HepG2 (cell line): ENCODE data around the gene WDR91. TPM values are rescaled to one million over a fixed set of nuclear protein-coding genes. Genes with fewer than 3 reads are reported as not detected.
A peak's percentile ranks its signal among the peaks of the same experiment; 100 is the strongest.

Experiments used
- CBX2 ChIP-seq, 2 experiments: fragments of 200-600 bp in 1 of 2; sonication (generic); formaldehyde crosslinking in 1 of 2; IDR thresholded peaks; 2 replicates each; pipeline versions ENCODE4 v1.7.0 to v1.8.1; 2018 to 2022; ENCODE audit warnings: low read depth in 2 of 2, low read length in 1 of 2, mild to moderate bottlenecking in 1 of 2, missing genetic modification reagents in 1 of 2
- EEA1 ChIP-seq: sonication (generic); formaldehyde crosslinking; IDR thresholded peaks from 2 replicates; pipeline ENCODE4 v1.5.1; 2020; ENCODE audit warnings: mild to moderate bottlenecking, missing genetic modification reagents, borderline replicate concordance
- FLYWCH1 ChIP-seq: sonication (generic); formaldehyde crosslinking; IDR thresholded peaks from 2 replicates; pipeline ENCODE4 v1.8.1; 2023; ENCODE audit warnings: mild to moderate bottlenecking, missing genetic modification reagents
- FOXA3 ChIP-seq: IDR thresholded peaks from 2 replicates; pipeline ENCODE4 v1.6.1; 2016; ENCODE audit warnings: missing genetic modification reagents, missing compliant biosample characterization
- GPBP1L1 ChIP-seq: sonication (generic); formaldehyde crosslinking; IDR thresholded peaks from 2 replicates; pipeline ENCODE4 v1.5.0; 2020; ENCODE audit warnings: mild to moderate bottlenecking, missing genetic modification reagents
- MBD4 ChIP-seq: IDR thresholded peaks from 2 replicates; pipeline ENCODE4 v1.6.1; 2012; ENCODE audit warnings: low read length, inconsistent platforms, borderline replicate concordance
- MYPOP ChIP-seq: sonication (generic); formaldehyde crosslinking; IDR thresholded peaks from 2 replicates; pipeline ENCODE4 v1.8.1; 2023; ENCODE audit warnings: mild to moderate bottlenecking, moderate library complexity, missing genetic modification reagents
- NFKB2 ChIP-seq: sonication (generic); formaldehyde crosslinking; IDR thresholded peaks from 2 replicates; pipeline ENCODE4 v1.4.0; 2020; ENCODE audit warnings: missing genetic modification reagents, borderline replicate concordance
- RBFOX2 ChIP-seq: fragments of 200-400 bp; formaldehyde crosslinking; IDR thresholded peaks from 2 replicates; pipeline ENCODE4 v1.6.1; 2017; ENCODE audit warnings: low read depth, mild to moderate bottlenecking, low read length
- SRF ChIP-seq: IDR thresholded peaks from 2 replicates; pipeline ENCODE4 v1.6.1; 2011; ENCODE audit warnings: mild to moderate bottlenecking, low read depth, low read length, moderate library complexity
- ZNF280B ChIP-seq: sonication (generic); formaldehyde crosslinking; IDR thresholded peaks from 2 replicates; pipeline ENCODE4 v1.5.0; 2020; ENCODE audit warnings: missing genetic modification reagents, mild to moderate bottlenecking, borderline replicate concordance
- ZNF350 ChIP-seq: sonication (generic); formaldehyde crosslinking; IDR thresholded peaks from 2 replicates; pipeline ENCODE4 v1.4.0; 2020; ENCODE audit warnings: mild to moderate bottlenecking, low read depth, missing genetic modification reagents, borderline replicate concordance
- ZNF441 ChIP-seq: sonication (generic); formaldehyde crosslinking; IDR thresholded peaks from 2 replicates; pipeline ENCODE4 v1.7.0; 2021; ENCODE audit warnings: missing genetic modification reagents, borderline replicate concordance
- ZNF512B ChIP-seq: sonication (generic); formaldehyde crosslinking; IDR thresholded peaks from 2 replicates; pipeline ENCODE4 v1.5.1; 2020; ENCODE audit warnings: missing genetic modification reagents, mild to moderate bottlenecking, borderline replicate concordance
- ZNF687 ChIP-seq: sonication (generic); formaldehyde crosslinking; IDR thresholded peaks from 2 replicates; pipeline ENCODE4 v1.5.1; 2020; ENCODE audit warnings: mild to moderate bottlenecking, missing genetic modification reagents, moderate library complexity
- polyA plus RNA-seq, 8 experiments: library from polyadenylated mRNA; depleted of rRNA in 3 of 8; stranded (reverse) in 7 of 8; unstranded in 1 of 8; fragments of >200 nt; fragmentation: Illumina TruSeq in 4 of 8; extraction: Trizol in 4 of 8; gene quantifications; 2 replicates each; pipeline versions ENCODE4 v1.2.1 to v1.2.3, GENCODE V29; 2011 to 2016; ENCODE audit warnings: low read depth in 4 of 8, missing spikeins in 1 of 8, mixed read lengths in 1 of 8; ENCODE audit not compliant: insufficient read depth in 1 of 8
- total RNA-seq, 5 experiments: library from RNA; depleted of rRNA; stranded (reverse); fragments of >200 nt; fragmentation: Illumina TruSeq; extraction: Trizol; gene quantifications; 2 replicates each; pipeline ENCODE4 v1.2.3, GENCODE V29; 2016; ENCODE audit warnings: low read depth in 1 of 5

WDR91 gene
- total and polyA plus RNA-seq, 2 of the 13 experiments (the other 11 are each of a cell fraction or from before 2014, with no cell fraction given), result 11.6 to 12.1 TPM

- no peak for TF ChIP-seq SRF
- no peak for TF ChIP-seq GPBP1L1 (CRISPR knock-in tag)
- TF ChIP-seq ZNF280B (CRISPR knock-in tag), result no peak
- no peak for TF ChIP-seq FOXA3 (CRISPR knock-in tag)
- no peak for TF ChIP-seq CBX2 (IDR thresholded peaks at IDR 0.05; ENCODE audit: low read depth, low read length)
- no peak for TF ChIP-seq CBX2 (CRISPR knock-in tag; IDR thresholded peaks at IDR 0.05; ENCODE audit: low read depth)
- 0 out of 2 replicates have a peak, but pooled peaks have one; percentile 23 for TF ChIP-seq MBD4
- peak; percentile 60 for TF ChIP-seq ZNF687 (CRISPR knock-in tag)
- TF ChIP-seq ZNF350 (CRISPR knock-in tag), result no peak
- TF ChIP-seq MYPOP, result no peak
- TF ChIP-seq ZNF441, result no peak
- TF ChIP-seq ZNF512B (CRISPR knock-in tag), result no peak
- no peak for TF ChIP-seq EEA1 (CRISPR knock-in tag)
- TF ChIP-seq RBFOX2, result peak; percentile 43; the same call in 1 of the 2 replicates
- no peak for TF ChIP-seq FLYWCH1 (CRISPR knock-in tag)
- no peak; the same call in 1 of the 2 replicates for TF ChIP-seq NFKB2 (CRISPR knock-in tag)
Measured at GRCh38 chr7:135164357-135165061, 46.8 kb downstream of the WDR91 start (continued).
